ENCODE measurements around the gene GRID1. TPM values are rescaled to one million over a fixed set of nuclear protein-coding genes. Genes with fewer than 3 reads are reported as not detected.

GRID1 gene
- total and polyA plus RNA-seq, 5 donors from 2014 or later = not detected

DNA sequence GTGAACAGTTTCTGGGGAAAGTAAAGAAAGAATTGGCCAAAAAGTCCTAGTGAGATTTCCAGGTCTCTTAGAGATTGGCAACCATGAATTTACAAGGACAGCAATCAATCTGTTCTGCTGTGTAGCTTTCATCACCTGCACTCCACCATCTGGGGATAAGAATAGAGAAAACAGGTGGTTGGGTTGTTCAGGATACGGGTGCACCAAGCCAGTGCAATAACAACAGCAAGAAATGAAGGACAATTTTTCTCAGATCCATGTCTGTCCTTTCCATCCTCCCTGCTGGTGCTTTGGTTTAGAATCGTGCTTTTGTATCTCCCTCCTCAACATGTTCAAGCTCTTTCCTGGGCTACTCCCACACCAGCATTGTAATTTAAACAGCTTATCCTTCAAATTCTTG lies 787.7 kb downstream of the GRID1 start:
- no peaks in the 10 kb centered on the region for H3K27me3 ChIP-seq (ENCODE audit: control insufficient read depth, insufficient read depth, low read length)
- H3K4me3 ChIP-seq (ENCODE audit: low read depth, low read length) = no peak overlapping the region
- no peak overlapping the region for H3K27ac ChIP-seq (ENCODE audit: insufficient read depth, low read length, poor library complexity, severe bottlenecking)
- H3K27me3 Mint-ChIP-seq = peaks cover 4% of the 10 kb centered on the region
- H3K4me1 ChIP-seq (ENCODE audit: control insufficient read depth, insufficient read depth, low read length, poor library complexity, severe bottlenecking) = no peaks in the 10 kb centered on the region
- no peak overlapping the region for H3K27ac Mint-ChIP-seq
- H3K9me3 Mint-ChIP-seq = peaks cover 0 to 4% (median 0%) of the 10 kb centered on the region in 7 donors
- H3K36me3 ChIP-seq (ENCODE audit: control insufficient read depth, insufficient read depth, low read length) = no peaks in the 10 kb centered on the region
- no peaks in the 10 kb centered on the region for H3K36me3 Mint-ChIP-seq
- H3K4me3 Mint-ChIP-seq = no peak overlapping the region
- ATAC-seq (ENCODE audit: low read depth in 2 of 2) (no peak), DNase-seq (no peak)
- no peaks in the 10 kb centered on the region for H3K4me1 Mint-ChIP-seq
- H3K9me3 ChIP-seq (ENCODE audit: control insufficient read depth in 2 of 2, low read length in 2 of 2) = no peaks in the 10 kb centered on the region

DNA sequence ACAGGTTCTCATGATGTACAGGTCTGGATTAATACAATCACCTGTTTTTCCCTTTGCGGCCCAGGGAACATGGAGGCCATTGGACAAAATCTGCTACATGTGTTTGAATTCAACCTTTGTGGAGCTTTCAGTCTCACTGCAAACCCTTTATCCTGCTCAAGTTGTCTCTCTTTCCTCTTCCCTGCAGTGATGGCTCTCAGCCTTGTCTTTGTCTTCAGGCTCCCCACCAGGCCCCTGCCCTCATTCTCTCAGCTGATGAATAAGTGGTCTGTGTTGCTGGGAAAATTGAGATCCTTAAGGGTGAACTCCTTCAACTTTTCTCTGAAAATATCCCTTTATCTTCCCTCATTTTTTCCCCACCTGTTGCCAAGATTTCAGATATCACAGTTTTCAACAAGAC lies 791.2 kb downstream of the GRID1 start:
- Mint-ChIP-seq H3K4me3 (no peak overlapping the region), H3K4me1 (no peaks in the 10 kb centered on the region), H3K27ac (no peak overlapping the region), H3K9me3 (peaks cover 0 to 4% (median 0%) of the 10 kb centered on the region in 7 donors), H3K36me3 (no peaks in the 10 kb centered on the region), H3K27me3 (peaks cover 9% of the 10 kb centered on the region)
- no peaks in the 10 kb centered on the region for H3K4me1 ChIP-seq (ENCODE audit: control insufficient read depth, insufficient read depth, low read length, poor library complexity, severe bottlenecking)
- no peaks in the 10 kb centered on the region for H3K9me3 ChIP-seq (ENCODE audit: control insufficient read depth in 2 of 2, low read length in 2 of 2)
- H3K27ac ChIP-seq (ENCODE audit: insufficient read depth, low read length, poor library complexity, severe bottlenecking) = no peak overlapping the region
- ATAC-seq (ENCODE audit: low read depth in 2 of 2) = no peak
- no peaks in the 10 kb centered on the region for H3K36me3 ChIP-seq (ENCODE audit: control insufficient read depth, insufficient read depth, low read length)
- no peak overlapping the region for H3K4me3 ChIP-seq (ENCODE audit: low read depth, low read length)
- no peaks in the 10 kb centered on the region for H3K27me3 ChIP-seq (ENCODE audit: control insufficient read depth, insufficient read depth, low read length)
- DNase-seq = no peak

DNA sequence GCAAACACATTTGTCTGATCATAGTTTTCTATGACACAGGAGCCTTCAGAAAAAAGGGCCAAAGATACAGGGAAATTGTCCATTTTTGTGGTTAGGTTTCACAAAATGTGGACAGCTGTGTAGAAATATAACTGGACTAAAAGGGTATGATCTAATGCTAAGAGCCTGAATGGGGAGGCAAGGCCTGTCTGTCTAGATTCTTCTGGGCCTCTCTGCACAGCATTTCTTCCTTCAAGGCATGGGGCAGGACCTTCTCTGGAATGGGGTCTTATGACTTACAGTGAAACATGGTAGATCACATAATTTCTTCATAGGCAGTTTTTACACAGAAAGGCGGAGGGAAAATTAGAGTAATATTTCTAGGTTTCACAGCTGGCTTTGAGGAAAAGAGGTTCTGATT lies 795.7 kb downstream of the GRID1 start:
- H3K9me3 Mint-ChIP-seq = no peaks in the 10 kb centered on the region
- no peaks in the 10 kb centered on the region for H3K9me3 ChIP-seq (ENCODE audit: control insufficient read depth in 2 of 2, low read length in 2 of 2)
- no peak overlapping the region for H3K4me3 ChIP-seq (ENCODE audit: low read depth, low read length)
- H3K4me1 ChIP-seq (ENCODE audit: control insufficient read depth, insufficient read depth, low read length, poor library complexity, severe bottlenecking) = no peaks in the 10 kb centered on the region
- no peak overlapping the region for H3K27ac Mint-ChIP-seq
- no peak overlapping the region for H3K27ac ChIP-seq (ENCODE audit: insufficient read depth, low read length, poor library complexity, severe bottlenecking)
- H3K36me3 ChIP-seq (ENCODE audit: control insufficient read depth, insufficient read depth, low read length) = no peaks in the 10 kb centered on the region
- no peaks in the 10 kb centered on the region for H3K4me1 Mint-ChIP-seq
- ATAC-seq (ENCODE audit: low read depth in 2 of 2) (no peak), DNase-seq (no peak)
- no peaks in the 10 kb centered on the region for H3K27me3 ChIP-seq (ENCODE audit: control insufficient read depth, insufficient read depth, low read length)
- H3K27me3 Mint-ChIP-seq = peaks cover 5% of the 10 kb centered on the region
- H3K36me3 Mint-ChIP-seq = no peaks in the 10 kb centered on the region
- H3K4me3 Mint-ChIP-seq = no peak overlapping the region

- Histone ChIP-seq H3K27me3 (ENCODE audit: control insufficient read depth, insufficient read depth, low read length) (no peaks in the 10 kb centered on the region), H3K4me3 (ENCODE audit: low read depth, low read length) (no peak overlapping the region), H3K9me3 (ENCODE audit: control insufficient read depth in 2 of 2, low read length in 2 of 2) (no peaks in the 10 kb centered on the region), H3K4me1 (ENCODE audit: control insufficient read depth, insufficient read depth, low read length, poor library complexity, severe bottlenecking) (no peaks in the 10 kb centered on the region), H3K27ac (ENCODE audit: insufficient read depth, low read length, poor library complexity, severe bottlenecking) (no peak overlapping the region), H3K36me3 (ENCODE audit: control insufficient read depth, insufficient read depth, low read length) (no peaks in the 10 kb centered on the region)
- no peaks in the 10 kb centered on the region for H3K9me3 Mint-ChIP-seq
- peaks cover 5% of the 10 kb centered on the region for H3K27me3 Mint-ChIP-seq
- H3K4me3 Mint-ChIP-seq = no peak overlapping the region
- no peak for DNase-seq
- ATAC-seq (ENCODE audit: low read depth in 2 of 2) = no peak
- no peak overlapping the region for H3K27ac Mint-ChIP-seq
- H3K36me3 Mint-ChIP-seq = no peaks in the 10 kb centered on the region
- no peaks in the 10 kb centered on the region for H3K4me1 Mint-ChIP-seq
Observed at GRCh38 chr10:85565381-85565780, 801.2 kb downstream of the GRID1 start.

- no peaks in the 10 kb centered on the region for H3K4me1 Mint-ChIP-seq
- no peak overlapping the region for H3K27ac Mint-ChIP-seq
- no peaks in the 10 kb centered on the region for H3K36me3 ChIP-seq (ENCODE audit: control insufficient read depth, insufficient read depth, low read length)
- H3K27me3 Mint-ChIP-seq = peaks cover 11% of the 10 kb centered on the region
- H3K27ac ChIP-seq (ENCODE audit: insufficient read depth, low read length, poor library complexity, severe bottlenecking) = no peak overlapping the region
- no peak overlapping the region for H3K4me3 ChIP-seq (ENCODE audit: low read depth, low read length)
- ATAC-seq (ENCODE audit: low read depth in 2 of 2) (no peak), DNase-seq (no peak)
- no peaks in the 10 kb centered on the region for H3K4me1 ChIP-seq (ENCODE audit: control insufficient read depth, insufficient read depth, low read length, poor library complexity, severe bottlenecking)
- H3K9me3 ChIP-seq (ENCODE audit: control insufficient read depth in 2 of 2, low read length in 2 of 2) = no peaks in the 10 kb centered on the region
- no peaks in the 10 kb centered on the region for H3K27me3 ChIP-seq (ENCODE audit: control insufficient read depth, insufficient read depth, low read length)
- H3K36me3 Mint-ChIP-seq = no peaks in the 10 kb centered on the region
- H3K4me3 Mint-ChIP-seq = no peak overlapping the region
- H3K9me3 Mint-ChIP-seq = no peaks in the 10 kb centered on the region
Observed at GRCh38 chr10:85558533-85558932, 808.1 kb downstream of the GRID1 start.

DNA sequence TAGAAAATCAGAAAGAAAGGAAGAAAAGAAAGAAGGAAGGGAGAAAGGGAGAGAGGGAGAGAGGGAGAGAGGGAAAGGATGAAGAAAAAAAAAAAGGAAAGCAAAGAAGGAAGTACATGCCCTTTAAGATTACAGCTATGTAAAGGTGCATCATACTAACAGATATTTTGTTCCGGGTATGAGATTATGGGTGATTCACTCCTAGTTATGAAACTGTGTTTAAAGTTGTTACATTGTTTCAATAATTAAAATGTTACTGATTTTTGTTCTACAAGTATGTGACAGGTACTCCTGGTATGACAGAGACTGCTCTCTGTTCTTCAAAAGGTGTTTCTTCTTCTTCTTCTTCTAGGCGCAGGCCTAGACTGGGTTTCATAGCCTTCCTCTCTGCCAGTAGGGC lies 808.9 kb downstream of the GRID1 start:
- no peak overlapping the region for H3K27ac Mint-ChIP-seq
- H3K4me3 Mint-ChIP-seq = no peak overlapping the region
- H3K9me3 Mint-ChIP-seq = no peaks in the 10 kb centered on the region
- Histone ChIP-seq H3K4me1 (ENCODE audit: control insufficient read depth, insufficient read depth, low read length, poor library complexity, severe bottlenecking) (no peaks in the 10 kb centered on the region), H3K4me3 (ENCODE audit: low read depth, low read length) (no peak overlapping the region), H3K9me3 (ENCODE audit: control insufficient read depth in 2 of 2, low read length in 2 of 2) (no peaks in the 10 kb centered on the region), H3K27ac (ENCODE audit: insufficient read depth, low read length, poor library complexity, severe bottlenecking) (no peak overlapping the region), H3K27me3 (ENCODE audit: control insufficient read depth, insufficient read depth, low read length) (no peaks in the 10 kb centered on the region), H3K36me3 (ENCODE audit: control insufficient read depth, insufficient read depth, low read length) (no peaks in the 10 kb centered on the region)
- H3K27me3 Mint-ChIP-seq = peaks cover 11% of the 10 kb centered on the region
- DNase-seq = no peak
- no peaks in the 10 kb centered on the region for H3K36me3 Mint-ChIP-seq
- H3K4me1 Mint-ChIP-seq = no peaks in the 10 kb centered on the region
- no peak for ATAC-seq (ENCODE audit: low read depth in 2 of 2)

GRCh38 chr10:85557077-85557476 lies 809.5 kb downstream of the GRID1 start:
- peaks cover 11% of the 10 kb centered on the region for H3K27me3 Mint-ChIP-seq
- Histone ChIP-seq H3K27ac (ENCODE audit: insufficient read depth, low read length, poor library complexity, severe bottlenecking) (no peak overlapping the region), H3K4me3 (ENCODE audit: low read depth, low read length) (no peak overlapping the region), H3K9me3 (ENCODE audit: control insufficient read depth in 2 of 2, low read length in 2 of 2) (no peaks in the 10 kb centered on the region), H3K27me3 (ENCODE audit: control insufficient read depth, insufficient read depth, low read length) (no peaks in the 10 kb centered on the region), H3K4me1 (ENCODE audit: control insufficient read depth, insufficient read depth, low read length, poor library complexity, severe bottlenecking) (no peaks in the 10 kb centered on the region), H3K36me3 (ENCODE audit: control insufficient read depth, insufficient read depth, low read length) (no peaks in the 10 kb centered on the region)
- no peaks in the 10 kb centered on the region for H3K9me3 Mint-ChIP-seq
- ATAC-seq (ENCODE audit: low read depth in 2 of 2) (no peak), DNase-seq (no peak)
- no peaks in the 10 kb centered on the region for H3K4me1 Mint-ChIP-seq
- H3K36me3 Mint-ChIP-seq = no peaks in the 10 kb centered on the region
- no peak overlapping the region for H3K27ac Mint-ChIP-seq
- H3K4me3 Mint-ChIP-seq = no peak overlapping the region

Data from CD4-positive, CD25-positive, alpha-beta regulatory T cell (primary cell).